Coronary artery (tissue), 2 donors: Measurements from ENCODE around the gene TMC4.
A peak's percentile ranks its signal among the peaks of the same experiment; 100 is the strongest.
"Not testable (repeated sequence)": the region's sequence is repeated elsewhere in the genome, so short reads cannot be mapped to it uniquely, and the experiment has no call there.

Source experiments
- DNase-seq: peaks from one replicate; pipeline ENCODE4 v3.0.0-alpha.2; 2017; ENCODE audit warnings: low spot score
- H3K27ac ChIP-seq, 2 donors: fragments of 200-600 bp; sonication (generic); one replicate each; pipeline ENCODE4 v1.5.1; 2016 to 2019
- H3K4me3 ChIP-seq: fragments of 200-600 bp; sonication (generic); 2 replicates; pipeline ENCODE4 v1.5.1; 2016; ENCODE audit warnings: mild to moderate bottlenecking, moderate library complexity
- TF ChIP-seq, protein P1 (sequence below): fragments of 200-600 bp; sonication (generic); IDR thresholded peaks from one replicate; pipeline ENCODE4 v1.5.1; 2019; ENCODE audit warnings: antibody characterized with exemption

Gene TMC4

DNA sequence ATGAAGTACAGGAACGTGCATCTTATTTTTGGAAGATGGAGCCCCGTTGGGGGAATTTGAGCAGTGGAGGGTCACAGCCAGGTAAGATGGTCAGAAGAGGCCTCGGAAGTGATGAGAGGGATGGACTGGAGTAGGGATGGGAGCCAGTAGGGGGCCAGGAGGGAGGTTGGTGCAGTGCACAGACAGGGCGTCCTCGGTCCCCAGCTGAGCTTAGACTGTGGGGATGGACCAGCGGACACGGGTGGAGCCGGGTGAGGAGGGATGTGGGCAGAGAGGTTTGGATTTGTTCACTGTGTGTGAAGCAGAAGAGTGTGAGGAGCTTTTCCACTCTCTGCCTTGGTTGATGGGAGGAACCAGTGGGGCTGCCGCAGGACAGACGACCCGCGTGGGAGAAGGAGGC is 38.3 kb upstream of the TMC4 start:
- H3K4me3 ChIP-seq, result no peak overlapping the region

DNA sequence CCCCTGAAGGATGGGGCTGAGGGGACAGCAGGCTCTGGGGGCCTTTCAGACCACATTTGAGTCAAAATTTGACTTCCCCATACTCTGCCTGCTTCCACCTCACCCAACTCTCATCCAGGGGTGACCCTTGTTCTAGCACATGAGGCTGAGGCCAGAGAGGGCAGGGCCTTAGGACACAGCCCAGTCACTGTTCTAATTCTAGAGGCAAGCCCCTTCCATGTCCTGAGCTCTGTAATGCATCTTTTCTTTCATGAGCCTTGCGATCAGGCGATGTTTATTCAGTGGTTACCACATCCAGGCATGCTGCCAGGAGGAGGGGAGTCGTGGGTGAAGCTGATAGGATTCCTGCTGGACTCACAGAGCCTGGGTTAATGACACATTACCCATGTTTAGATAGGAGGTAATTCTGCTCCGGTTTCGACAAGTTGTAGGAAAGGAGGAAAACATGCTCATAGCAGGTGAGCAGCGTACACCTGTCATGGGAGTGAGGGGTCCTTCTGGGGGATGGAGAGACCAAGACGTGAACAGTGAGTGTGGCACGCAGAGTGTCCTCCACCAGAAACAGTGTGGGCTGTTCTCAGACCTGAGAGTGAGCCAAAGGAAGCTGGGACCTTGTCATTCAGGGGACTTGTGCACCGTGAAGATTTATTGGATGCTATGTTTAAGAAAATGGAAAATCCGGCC is 37.0 kb upstream of the TMC4 start:
- TF ChIP-seq, protein P1, sequence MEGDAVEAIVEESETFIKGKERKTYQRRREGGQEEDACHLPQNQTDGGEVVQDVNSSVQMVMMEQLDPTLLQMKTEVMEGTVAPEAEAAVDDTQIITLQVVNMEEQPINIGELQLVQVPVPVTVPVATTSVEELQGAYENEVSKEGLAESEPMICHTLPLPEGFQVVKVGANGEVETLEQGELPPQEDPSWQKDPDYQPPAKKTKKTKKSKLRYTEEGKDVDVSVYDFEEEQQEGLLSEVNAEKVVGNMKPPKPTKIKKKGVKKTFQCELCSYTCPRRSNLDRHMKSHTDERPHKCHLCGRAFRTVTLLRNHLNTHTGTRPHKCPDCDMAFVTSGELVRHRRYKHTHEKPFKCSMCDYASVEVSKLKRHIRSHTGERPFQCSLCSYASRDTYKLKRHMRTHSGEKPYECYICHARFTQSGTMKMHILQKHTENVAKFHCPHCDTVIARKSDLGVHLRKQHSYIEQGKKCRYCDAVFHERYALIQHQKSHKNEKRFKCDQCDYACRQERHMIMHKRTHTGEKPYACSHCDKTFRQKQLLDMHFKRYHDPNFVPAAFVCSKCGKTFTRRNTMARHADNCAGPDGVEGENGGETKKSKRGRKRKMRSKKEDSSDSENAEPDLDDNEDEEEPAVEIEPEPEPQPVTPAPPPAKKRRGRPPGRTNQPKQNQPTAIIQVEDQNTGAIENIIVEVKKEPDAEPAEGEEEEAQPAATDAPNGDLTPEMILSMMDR, result no peak
- H3K4me3 ChIP-seq, result peak overlapping the region; percentile 25
- no peak for DNase-seq
- peak overlapping the region; percentile 69 to 82 for H3K27ac ChIP-seq

More for the DNA sequence above, 38.3 kb upstream of the TMC4 start:
- no peak overlapping the region for H3K27ac ChIP-seq
- DNase-seq, result no peak
- TF ChIP-seq, protein P1, result no peak

DNA sequence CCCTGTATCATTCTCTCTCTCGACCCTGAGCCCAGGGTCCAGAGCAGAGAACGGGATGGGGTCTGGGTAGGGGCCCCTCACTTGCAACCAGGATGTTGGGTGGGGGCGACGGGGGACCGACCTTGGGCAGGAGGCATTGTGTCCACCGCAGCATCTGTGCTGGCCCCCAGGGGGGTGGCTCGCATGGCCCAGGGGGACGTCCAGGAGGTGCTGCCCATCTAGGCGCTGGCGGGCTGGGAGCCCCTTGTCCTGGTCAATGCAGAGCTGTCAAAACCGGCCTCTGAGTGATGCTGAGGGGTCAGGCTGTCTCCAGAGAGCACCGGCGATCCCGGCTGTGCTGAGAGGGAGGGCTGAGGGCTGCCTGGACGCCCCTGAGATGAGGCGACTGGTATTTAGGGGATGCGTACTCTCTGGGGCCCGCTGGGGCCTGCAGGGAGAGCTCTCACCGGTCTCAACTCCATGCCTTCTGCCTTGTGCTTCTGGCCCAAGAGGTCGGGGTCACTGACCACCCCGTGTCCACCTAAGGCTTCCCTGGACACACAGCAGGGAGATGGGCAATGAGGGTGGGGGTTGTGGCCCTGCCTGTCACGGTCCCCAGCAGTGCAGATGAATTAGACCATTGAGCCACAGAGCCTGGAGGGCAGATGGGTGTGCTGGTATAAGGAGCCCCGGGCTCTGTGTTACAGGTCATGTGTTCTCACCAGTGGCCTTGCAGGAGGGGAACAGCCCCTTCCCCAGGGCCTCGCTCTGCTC is 36.3 kb upstream of the TMC4 start:
- H3K27ac ChIP-seq, result peak overlapping the region; percentile 69 to 82
- TF ChIP-seq, protein P1, result no peak
- DNase-seq, result no peak
- peak overlapping the region; percentile 25 for H3K4me3 ChIP-seq

DNA sequence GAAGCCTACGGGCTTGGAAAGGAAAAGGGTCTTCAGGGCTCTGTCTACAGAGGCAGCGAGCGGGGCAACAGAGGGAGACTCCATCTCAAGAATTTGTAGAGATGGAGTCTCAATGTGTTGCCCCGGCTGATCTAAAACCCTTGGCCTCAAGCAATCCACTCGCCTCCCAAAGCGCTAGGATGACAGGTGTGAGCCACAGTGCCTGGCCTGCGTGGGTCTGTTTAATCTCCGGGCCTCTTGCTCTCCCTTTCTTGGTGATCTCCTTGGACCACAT is 35.8 kb upstream of the TMC4 start:
- DNase-seq, result no peak

DNA sequence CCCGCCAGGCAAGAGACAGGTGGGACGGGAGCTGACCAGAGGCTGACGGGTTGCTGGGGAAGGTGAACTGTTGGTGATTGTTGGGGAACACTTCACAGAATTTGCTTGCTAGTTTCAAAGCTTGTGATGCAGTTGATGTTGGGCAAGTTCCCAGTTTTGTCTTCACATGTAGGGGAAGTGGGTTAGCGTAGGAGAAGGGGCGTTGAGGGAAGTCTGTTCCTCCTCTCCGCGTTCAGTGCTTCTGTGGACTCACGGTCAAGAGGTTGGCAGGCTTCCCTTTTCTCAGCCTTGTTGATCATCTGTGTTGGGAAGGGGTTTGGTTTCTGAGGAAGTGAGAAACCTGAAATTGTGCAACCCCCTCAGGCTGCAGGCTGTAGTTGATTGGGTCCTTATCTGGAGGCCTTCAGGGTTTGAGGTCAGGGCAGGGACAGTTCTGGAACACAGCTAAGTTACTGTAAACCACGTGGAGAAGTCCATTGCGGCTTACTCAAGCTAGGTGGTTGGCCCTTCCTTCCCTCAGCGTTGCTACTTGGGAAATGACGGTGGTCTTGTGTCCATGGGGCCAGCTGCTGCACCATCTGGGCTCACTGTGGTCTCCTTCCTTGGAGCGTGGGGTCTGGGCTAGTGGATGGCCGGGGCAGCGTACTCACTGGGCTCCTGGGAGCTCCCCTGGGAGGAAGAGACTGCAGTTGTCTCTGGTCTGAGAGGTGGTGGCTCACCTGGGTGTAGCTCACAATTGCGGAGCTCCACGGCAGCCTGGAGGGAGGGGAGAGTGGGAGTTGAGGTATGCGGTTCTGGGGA is 35.2 kb upstream of the TMC4 start:
- TF ChIP-seq, protein P1, result no peak
- no peak for DNase-seq
- Histone ChIP-seq H3K27ac (peak overlapping the region; percentile 69 to 82), H3K4me3 (no peak overlapping the region)

More for the DNA sequence above, 35.8 kb upstream of the TMC4 start:
- H3K4me3 ChIP-seq, result no peak overlapping the region
- TF ChIP-seq, protein P1, result no peak
- peak overlapping the region; percentile 69 to 82 for H3K27ac ChIP-seq

DNA sequence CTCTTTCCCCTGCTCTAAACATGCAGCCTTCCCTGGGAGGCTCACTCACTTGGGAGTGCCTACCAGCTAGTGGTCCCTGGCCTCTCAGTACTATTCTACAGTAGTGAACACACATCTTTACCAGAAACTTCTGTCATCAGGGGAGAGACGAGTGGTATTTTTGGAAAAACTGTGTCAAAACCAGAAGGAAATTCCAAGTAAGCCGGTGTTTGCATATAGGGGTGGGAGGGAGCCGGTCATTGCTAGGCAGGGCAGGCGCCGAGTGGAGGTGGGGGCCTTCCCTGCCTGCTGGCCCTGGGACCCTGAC is 34.7 kb upstream of the TMC4 start:
- DNase-seq, result no peak
- H3K4me3 ChIP-seq, result no peak overlapping the region
- TF ChIP-seq, protein P1, result no peak
- H3K27ac ChIP-seq, result peak overlapping the region; percentile 34 to 78

DNA sequence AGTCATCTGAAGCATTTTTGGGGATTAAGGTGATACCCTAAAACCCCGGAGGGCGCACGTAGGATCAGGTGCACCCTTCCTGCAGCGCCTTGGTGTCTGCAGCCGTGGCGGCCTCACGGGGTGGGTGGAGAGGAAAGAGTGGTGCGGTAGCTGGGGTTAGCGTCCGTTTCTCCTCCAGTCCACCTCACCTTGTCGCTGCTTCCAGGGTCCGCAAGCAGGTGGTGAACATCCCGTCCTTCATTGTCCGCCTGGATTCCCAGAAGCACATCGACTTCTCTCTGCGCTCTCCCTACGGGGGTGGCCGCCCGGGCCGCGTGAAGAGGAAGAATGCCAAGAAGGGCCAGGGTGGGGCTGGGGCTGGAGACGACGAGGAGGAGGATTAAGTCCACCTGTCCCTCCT is 34.2 kb upstream of the TMC4 start:
- DNase-seq, H3K4me3 ChIP-seq: not testable (repeated sequence)
- peak overlapping the region; percentile 34 to 78 for H3K27ac ChIP-seq
